ENCODE results near the gene AGA. TPM values are rescaled to one million over a fixed set of nuclear protein-coding genes. Genes with fewer than 3 reads are reported as not detected.

AGA gene
- polyA plus RNA-seq, 1 of the 3 experiments (the other 2 are of a cell fraction) = 36.8 TPM

DNA sequence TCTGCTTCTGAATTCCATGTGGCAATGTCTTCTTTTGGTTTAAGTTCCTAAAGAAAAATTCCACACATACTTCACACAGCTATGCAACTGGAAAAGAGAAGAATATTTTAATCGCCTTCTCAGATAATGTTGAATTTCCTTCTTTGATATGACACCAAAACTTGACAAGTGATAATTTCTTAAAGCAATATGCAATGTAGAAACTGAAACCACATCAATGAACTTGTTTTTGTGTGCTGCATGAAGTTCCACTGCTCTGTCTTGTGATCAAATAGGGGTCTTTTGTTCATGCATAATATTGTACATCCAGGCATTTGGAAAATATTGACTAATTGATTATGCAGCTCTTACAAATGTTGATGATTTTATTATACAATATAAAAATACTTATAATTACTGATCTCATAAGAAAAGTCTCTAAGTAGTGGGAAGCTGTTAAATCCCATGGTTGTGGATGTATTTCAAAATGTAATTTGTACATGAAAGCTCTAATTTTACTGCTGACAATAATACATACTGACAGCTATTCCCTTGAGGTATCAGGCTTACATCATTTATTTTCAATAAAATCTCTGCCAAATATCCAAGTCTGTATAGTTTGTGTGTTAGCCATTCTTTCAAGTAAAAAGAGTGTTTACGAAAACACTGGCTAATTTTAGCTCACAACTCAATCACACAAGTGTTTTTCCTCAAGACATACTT, 56.5 kb downstream of the AGA start:
- no peak overlapping the region for H3K4me2 ChIP-seq
- no peak overlapping the region for H3K9ac ChIP-seq
- H3K27me3 ChIP-seq (ENCODE audit: insufficient read depth) = no peaks in the 10 kb centered on the region
- no peaks in the 10 kb centered on the region for H3K36me3 ChIP-seq (replicated peaks in 1 of 2; ENCODE audit: control insufficient read depth in 1 of 2, insufficient read depth in 2 of 2, low read length in 1 of 2)
- no peak for DNase-seq
- no peaks in the 10 kb centered on the region for H4K20me1 ChIP-seq (ENCODE audit: insufficient read depth)
- no peak overlapping the region for H3K27ac ChIP-seq (ENCODE audit: low read depth in 2 of 2, low read length in 1 of 2)
- no peaks in the 10 kb centered on the region for H3K9me2 ChIP-seq
- H2AFZ ChIP-seq (ENCODE audit: low read depth) = no peak overlapping the region
- POLR2A ChIA-PET = no interaction called here
- CTCF ChIA-PET = no interaction called here
- H3K4me3 ChIP-seq (ENCODE audit: low read depth in 2 of 2, low read length in 1 of 2) = no peak overlapping the region
- H3K4me1 ChIP-seq (ENCODE audit: control insufficient read depth in 1 of 2, insufficient read depth in 2 of 2, low read depth in 1 of 2, low read length in 1 of 2) = no peaks in the 10 kb centered on the region; a peak in 1 of 4 replicates
- H3K79me2 ChIP-seq (ENCODE audit: insufficient read depth) = no peaks in the 10 kb centered on the region
- no peaks in the 10 kb centered on the region for H3K9me3 ChIP-seq
- TF ChIP-seq, protein P1, sequence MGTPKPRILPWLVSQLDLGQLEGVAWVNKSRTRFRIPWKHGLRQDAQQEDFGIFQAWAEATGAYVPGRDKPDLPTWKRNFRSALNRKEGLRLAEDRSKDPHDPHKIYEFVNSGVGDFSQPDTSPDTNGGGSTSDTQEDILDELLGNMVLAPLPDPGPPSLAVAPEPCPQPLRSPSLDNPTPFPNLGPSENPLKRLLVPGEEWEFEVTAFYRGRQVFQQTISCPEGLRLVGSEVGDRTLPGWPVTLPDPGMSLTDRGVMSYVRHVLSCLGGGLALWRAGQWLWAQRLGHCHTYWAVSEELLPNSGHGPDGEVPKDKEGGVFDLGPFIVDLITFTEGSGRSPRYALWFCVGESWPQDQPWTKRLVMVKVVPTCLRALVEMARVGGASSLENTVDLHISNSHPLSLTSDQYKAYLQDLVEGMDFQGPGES (IDR thresholded peaks at IDR 0.05; ENCODE audit: low read depth, low read length) = no peak
- no peak for TF ChIP-seq GATA2 (CRISPR knock-in tag; IDR thresholded peaks at IDR 0.05)
- TF ChIP-seq EZH2phosphoT487 (IDR thresholded peaks at IDR 0.05; ENCODE audit: borderline replicate concordance, low read depth) = no peak
- TF ChIP-seq CHD2 (IDR thresholded peaks at IDR 0.05; ENCODE audit: low read length, partially characterized antibody) = no peak
- H3F3A ChIP-seq (replicated peaks; ENCODE audit: insufficient read depth) = no peaks in the 10 kb centered on the region
- 80% methylated on average over 2 of the region's 2 CpGs for WGBS (ENCODE audit: low lambda C conversion rate)

DNA sequence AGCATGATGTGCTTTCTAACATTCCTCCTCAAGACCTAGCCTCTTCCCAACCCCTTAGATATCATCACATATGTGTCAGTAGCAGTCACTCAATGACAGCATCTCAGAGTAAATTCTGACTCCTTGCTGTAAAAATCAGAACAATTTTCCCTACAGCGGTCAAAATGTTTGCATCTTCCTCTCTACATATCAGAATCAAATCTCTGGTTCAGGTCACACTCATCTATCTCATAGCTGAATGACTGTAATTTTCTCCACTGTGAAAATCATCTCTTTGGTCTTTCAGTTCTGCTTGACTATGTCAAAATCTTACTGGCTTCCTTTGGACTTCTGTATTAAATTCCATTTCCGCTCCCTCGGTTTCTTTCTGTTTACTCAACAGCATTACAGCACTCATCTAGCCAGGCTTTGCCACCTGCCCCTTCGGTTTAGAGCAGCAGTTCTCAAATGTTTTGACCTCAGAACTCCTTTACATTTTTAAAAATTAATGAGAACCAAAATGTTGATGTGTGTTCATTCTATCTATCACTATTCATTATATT, 57.3 kb downstream of the AGA start:
- Histone ChIP-seq H4K20me1 (ENCODE audit: insufficient read depth) (no peaks in the 10 kb centered on the region), H3K9ac (no peak overlapping the region), H3K27ac (ENCODE audit: low read depth in 2 of 2, low read length in 1 of 2) (no peak overlapping the region), H2AFZ (ENCODE audit: low read depth) (no peak overlapping the region), H3K9me2 (no peaks in the 10 kb centered on the region), H3K27me3 (ENCODE audit: insufficient read depth) (no peaks in the 10 kb centered on the region), H3F3A (replicated peaks; ENCODE audit: insufficient read depth) (no peaks in the 10 kb centered on the region), H3K79me2 (ENCODE audit: insufficient read depth) (no peaks in the 10 kb centered on the region), H3K4me1 (ENCODE audit: control insufficient read depth in 1 of 2, insufficient read depth in 2 of 2, low read depth in 1 of 2, low read length in 1 of 2) (no peaks in the 10 kb centered on the region; a peak in 1 of 4 replicates), H3K4me2 (no peak overlapping the region), H3K36me3 (replicated peaks in 1 of 2; ENCODE audit: control insufficient read depth in 1 of 2, insufficient read depth in 2 of 2, low read length in 1 of 2) (no peaks in the 10 kb centered on the region), H3K9me3 (no peaks in the 10 kb centered on the region), H3K4me3 (ENCODE audit: low read depth in 2 of 2, low read length in 1 of 2) (no peak overlapping the region)
- no peak for DNase-seq
- ChIA-PET POLR2A (no interaction called here), CTCF (no interaction called here)
- 77% methylated on average over 4 of the region's 4 CpGs for WGBS (ENCODE audit: low lambda C conversion rate)
- no peak for TF ChIP-seq TEAD4 (IDR thresholded peaks at IDR 0.05; ENCODE audit: borderline replicate concordance, insufficient read depth)
- TF ChIP-seq RCOR1 (IDR thresholded peaks at IDR 0.05; ENCODE audit: low read length) = no peak
- TF ChIP-seq FOSL2 (IDR thresholded peaks at IDR 0.05; ENCODE audit: borderline replicate concordance, low read depth) = no peak
- TF ChIP-seq ELF1 (IDR thresholded peaks at IDR 0.05) = no peak
- no peak for TF ChIP-seq RXRA (IDR thresholded peaks at IDR 0.05; ENCODE audit: borderline replicate concordance, low read depth)
- TF ChIP-seq, protein P2, sequence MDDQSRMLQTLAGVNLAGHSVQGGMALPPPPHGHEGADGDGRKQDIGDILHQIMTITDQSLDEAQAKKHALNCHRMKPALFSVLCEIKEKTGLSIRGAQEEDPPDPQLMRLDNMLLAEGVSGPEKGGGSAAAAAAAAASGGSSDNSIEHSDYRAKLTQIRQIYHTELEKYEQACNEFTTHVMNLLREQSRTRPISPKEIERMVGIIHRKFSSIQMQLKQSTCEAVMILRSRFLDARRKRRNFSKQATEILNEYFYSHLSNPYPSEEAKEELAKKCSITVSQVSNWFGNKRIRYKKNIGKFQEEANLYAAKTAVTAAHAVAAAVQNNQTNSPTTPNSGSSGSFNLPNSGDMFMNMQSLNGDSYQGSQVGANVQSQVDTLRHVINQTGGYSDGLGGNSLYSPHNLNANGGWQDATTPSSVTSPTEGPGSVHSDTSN (IDR thresholded peaks at IDR 0.05) = no peak
- TF ChIP-seq SMC3 (IDR thresholded peaks at IDR 0.05; ENCODE audit: low read depth, low read length) = no peak
- TF ChIP-seq SIN3A (IDR thresholded peaks at IDR 0.05; ENCODE audit: borderline replicate concordance, low read depth, low read length) = no peak
- TF ChIP-seq FOXM1 (IDR thresholded peaks at IDR 0.05; ENCODE audit: low read depth) = no peak
- no peak for TF ChIP-seq EZH2phosphoT487 (IDR thresholded peaks at IDR 0.05; ENCODE audit: borderline replicate concordance, low read depth)
- TF ChIP-seq YY1 (IDR thresholded peaks at IDR 0.05; ENCODE audit: low read depth) = no peak
- TF ChIP-seq FOXJ3 (CRISPR knock-in tag; IDR thresholded peaks at IDR 0.05) = no peak

Measured in SK-N-SH (cell line).